ENCODE results near the gene ZNF202. TPM values are rescaled to one million over a fixed set of nuclear protein-coding genes. Genes with fewer than 3 reads are reported as not detected.

The ZNF202 gene
- total and polyA plus RNA-seq, 2 of the 13 experiments (the other 11 are each of a cell fraction or from before 2014, with no cell fraction given): 7.7 to 7.9 TPM

DNA sequence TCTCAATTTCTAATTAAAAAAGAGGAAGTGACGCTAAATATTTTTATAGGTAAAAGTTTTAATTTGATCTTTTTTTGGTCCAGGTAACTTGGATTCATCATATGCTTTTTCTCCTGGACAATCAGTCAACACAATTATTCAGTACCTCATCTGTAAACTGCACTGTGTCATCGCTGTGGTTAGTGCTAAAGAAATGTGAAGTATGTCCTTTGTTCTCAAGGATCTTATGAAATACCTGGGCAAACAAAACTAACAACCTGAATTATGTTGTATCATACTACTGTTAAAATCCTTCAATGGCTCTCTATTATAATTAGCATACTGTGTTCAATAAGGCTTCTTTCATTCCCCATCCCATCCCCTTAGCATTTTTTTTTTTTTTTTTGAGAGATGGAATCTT is 67.2 kb downstream of the ZNF202 start:
- DNase-seq (ENCODE audit: low spot score): no peak
- Histone ChIP-seq H3K79me2 (ENCODE audit: insufficient read depth, low read length) (no peaks in the 10 kb centered on the region), H3K27ac (ENCODE audit: extremely low read length, insufficient read depth, low read length) (no peak overlapping the region), H3K36me3 (replicated peaks in 1 of 2; ENCODE audit: control insufficient read depth in 1 of 2, insufficient read depth in 2 of 2, low read length in 2 of 2) (no peaks in the 10 kb centered on the region), H3K9ac (ENCODE audit: insufficient read depth, low read depth, low read length) (no peak overlapping the region), H4K20me1 (ENCODE audit: insufficient read depth, low read length) (no peaks in the 10 kb centered on the region), H3K4me2 (ENCODE audit: low read depth, low read length) (no peak overlapping the region), H3K27me3 (ENCODE audit: control insufficient read depth in 1 of 2, insufficient read depth in 2 of 2, low read length in 2 of 2) (0 out of 5 replicates have a peak, but pooled peaks cover 0 to 2% of the 10 kb centered on the region in 2 experiments), H2AFZ (ENCODE audit: low read length) (no peak overlapping the region), H3K4me1 (ENCODE audit: insufficient read depth, low read length) (no peaks in the 10 kb centered on the region), H3K4me3 (replicated peaks in 1 of 3; ENCODE audit: insufficient read depth in 1 of 3, low read depth in 2 of 3, low read length in 3 of 3) (no peak overlapping the region), H3K9me3 (ENCODE audit: low read length) (no peaks in the 10 kb centered on the region)
- no peak for ATAC-seq
- WGBS (ENCODE audit: low lambda C conversion rate): 6% methylated on average over 2 of the region's 2 CpGs
- no peak for TF ChIP-seq ELF3 (CRISPR knock-in tag; IDR thresholded peaks at IDR 0.05)
- TF ChIP-seq SPEN (CRISPR knock-in tag; IDR thresholded peaks at IDR 0.05; ENCODE audit: low read depth): no peak
- TF ChIP-seq ADNP (CRISPR knock-in tag; IDR thresholded peaks at IDR 0.05): no peak
- no peak for TF ChIP-seq ZKSCAN5 (CRISPR knock-in tag; IDR thresholded peaks at IDR 0.05)
- no peak for TF ChIP-seq ZBTB10 (CRISPR knock-in tag; IDR thresholded peaks at IDR 0.05; ENCODE audit: borderline replicate concordance)
- no peak for TF ChIP-seq CHCHD3 (CRISPR knock-in tag; IDR thresholded peaks at IDR 0.05)
- no peak for TF ChIP-seq ZSCAN5A (CRISPR knock-in tag; IDR thresholded peaks at IDR 0.05; ENCODE audit: borderline replicate concordance)
- no peak for TF ChIP-seq POLR2AphosphoS5 (IDR thresholded peaks at IDR 0.05; ENCODE audit: low read depth, low read length)
- in situ Hi-C loops (cut with HindIII; ENCODE audit: extremely low pct_ligation_motif_present, low pct_unique_long_range_greater_than_20kb) (no loop called here), intact Hi-C loops (cut with micrococcal nuclease; ENCODE audit: unreplicated experiment) (no loop called here)
- no peak for FAIRE-seq
- BruUV-seq (replicated peaks): no TSS peak
- POLR2A ChIA-PET: no interaction called here
- CTCF ChIA-PET (ENCODE audit: low intra/inter-chr PET ratio, low total read pairs): no interaction called here

Small RNA genes within 50 kb of the gene (small RNA-seq; reads per million reads assigned to genes)
- gene RNU1-21P (ENCODE audit: insufficient read depth in 2 of 3, insufficient read length in 3 of 3, low read depth in 2 of 3, low replicate concordance in 1 of 3): 0 reads per million in 3 experiments

Other genes with a start within 250 kb of the ZNF202 start
- 0.07 TPM in 1 of 2 replicates, not detected in the other for gene SCN3B, start 87.0 kb downstream of the ZNF202 start, total RNA-seq (2016; rRNA removed; fragmentation: Illumina TruSeq; extraction: Trizol)
- 0.05 and 0.11 TPM in 2 replicates for gene SCN3B, start 87.0 kb downstream of the ZNF202 start, polyA plus RNA-seq (2011; rRNA removed)
- not detected in 2 replicates for gene OR6X1, start 12.9 kb upstream of the ZNF202 start, total RNA-seq (2016; rRNA removed; fragmentation: Illumina TruSeq; extraction: Trizol)
- gene OR6X1, start 12.9 kb upstream of the ZNF202 start, polyA plus RNA-seq (2011; rRNA removed): not detected in 2 replicates
- not detected in 2 replicates for gene OR6M1, start 64.7 kb upstream of the ZNF202 start, total RNA-seq (2016; rRNA removed; fragmentation: Illumina TruSeq; extraction: Trizol)
- not detected in 2 replicates for gene OR6M1, start 64.7 kb upstream of the ZNF202 start, polyA plus RNA-seq (2011; rRNA removed)
- not detected in 2 replicates for gene TMEM225, start 144.0 kb upstream of the ZNF202 start, total RNA-seq (2016; rRNA removed; fragmentation: Illumina TruSeq; extraction: Trizol)
- not detected in 2 replicates for gene TMEM225, start 144.0 kb upstream of the ZNF202 start, polyA plus RNA-seq (2011; rRNA removed)
- not detected in 2 replicates for gene OR8D4, start 160.5 kb upstream of the ZNF202 start, total RNA-seq (2016; rRNA removed; fragmentation: Illumina TruSeq; extraction: Trizol)
- gene OR8D4, start 160.5 kb upstream of the ZNF202 start, polyA plus RNA-seq (2011; rRNA removed): not detected in 2 replicates
- not detected in 2 replicates for gene OR4D5, start 198.0 kb upstream of the ZNF202 start, total RNA-seq (2016; rRNA removed; fragmentation: Illumina TruSeq; extraction: Trizol)
- not detected in 2 replicates for gene OR4D5, start 198.0 kb upstream of the ZNF202 start, polyA plus RNA-seq (2011; rRNA removed)
- gene OR6T1, start 202.2 kb upstream of the ZNF202 start, total RNA-seq (2016; rRNA removed; fragmentation: Illumina TruSeq; extraction: Trizol): not detected in 2 replicates
- gene OR6T1, start 202.2 kb upstream of the ZNF202 start, polyA plus RNA-seq (2011; rRNA removed): not detected in 2 replicates
- gene OR10S1, start 236.1 kb upstream of the ZNF202 start, total RNA-seq (2016; rRNA removed; fragmentation: Illumina TruSeq; extraction: Trizol): not detected in 2 replicates
- not detected in 2 replicates for gene OR10S1, start 236.1 kb upstream of the ZNF202 start, polyA plus RNA-seq (2011; rRNA removed)